Stimulated activated CD4-positive, alpha-beta T cell treated with anti-CD3 and anti-CD28 coated beads, Interleukin-4, amount 100 ng/mL, for 48 hours (primary cell): ENCODE measurements around the gene ANAPC2.

Experiments
- DNase-seq, 2 donors: peaks; one replicate each; pipeline ENCODE4 v3.0.0-alpha.2; 2020; ENCODE audit warnings: low read depth in 2 of 2

ANAPC2 gene

DNA sequence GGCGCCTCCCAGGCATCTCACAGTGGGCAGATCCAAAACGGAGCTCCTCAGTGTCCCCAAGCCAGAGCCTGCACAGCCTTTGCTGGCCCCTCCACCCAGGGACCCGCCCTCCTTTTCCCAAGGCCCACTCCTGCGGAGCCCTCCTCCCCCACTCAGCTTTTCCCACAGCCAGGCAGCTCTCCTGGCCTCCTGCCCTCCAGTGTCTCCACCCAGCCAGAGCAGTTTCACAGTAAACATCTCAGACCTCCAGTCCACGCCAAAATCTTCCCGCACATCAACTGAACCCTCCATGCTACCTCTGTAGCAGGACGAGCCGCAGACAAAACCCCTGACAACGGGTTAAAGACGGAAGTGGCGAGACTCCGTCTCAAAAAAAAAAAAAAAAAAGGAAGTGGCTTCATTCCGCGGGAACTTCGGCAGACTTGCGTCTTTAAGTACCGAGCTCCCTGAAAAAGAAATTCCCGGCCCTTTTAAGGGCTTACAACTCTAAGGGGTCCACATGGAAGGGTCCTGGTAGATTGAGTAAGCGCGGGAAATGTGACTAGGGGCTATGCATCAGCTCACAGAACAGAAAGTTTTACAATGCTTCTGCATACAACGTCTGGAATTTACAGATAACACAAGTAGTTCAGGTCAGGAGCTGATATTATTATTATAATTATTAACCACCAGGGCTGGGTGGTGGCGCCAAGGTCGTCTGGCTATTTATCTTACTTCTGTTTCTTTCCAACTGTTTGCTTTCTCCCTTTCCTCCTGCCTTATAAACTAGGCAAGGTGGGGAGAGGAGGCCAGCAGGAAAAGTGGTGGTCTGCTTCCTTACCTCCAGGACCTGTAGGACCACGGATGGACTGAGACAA is 60.8 kb downstream of the ANAPC2 start:
- no peak for DNase-seq

DNA sequence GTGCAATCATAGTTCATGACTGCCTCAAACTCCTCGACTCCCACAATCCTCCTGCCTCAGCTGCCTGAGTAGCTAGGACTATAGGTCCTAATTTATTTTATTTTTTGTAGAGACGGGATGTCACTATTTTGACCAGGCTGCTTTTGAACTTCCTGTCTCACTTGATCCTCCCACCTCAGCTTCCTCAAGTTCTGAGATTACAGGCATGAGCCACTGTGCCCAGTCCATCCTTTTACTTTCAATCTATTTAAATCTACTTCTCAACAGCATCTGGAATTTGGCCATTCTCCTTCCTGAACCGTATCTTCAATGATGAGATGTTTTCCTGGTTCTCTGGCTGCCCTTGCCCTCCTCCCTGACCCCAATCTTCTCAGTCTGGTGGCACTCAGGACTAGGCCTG is 61.6 kb downstream of the ANAPC2 start:
- no peak for DNase-seq
